H1 (cell line): ENCODE results near the gene COA1. TPM values are rescaled to one million over a fixed set of nuclear protein-coding genes. Genes with fewer than 3 reads are reported as not detected.
A peak's percentile ranks its signal among the peaks of the same experiment; 100 is the strongest.

Experiments used
- CTCF ChIA-PET: fragments of 300-600 bp; sonication (Branson Sonifier 250); formaldehyde crosslinking; loops from one replicate; lab custom pipeline; 2021; ENCODE audit not compliant: partially characterized antibody; lab: Charles Lee
- POLR2A ChIA-PET: fragments of 300-600 bp; sonication (Branson Sonifier 250); formaldehyde crosslinking; loops from one replicate; lab custom pipeline; 2021; ENCODE audit warnings: inconsistent platforms; ENCODE audit not compliant: partially characterized antibody; lab: Charles Lee
- DNase-seq, 2 experiments: peaks; one replicate each; pipeline versions ENCODE4 v3.0.0 to v3.0.0-alpha.2; 2010 to 2022; ENCODE audit warnings: low spot score in 2 of 2, low read depth in 1 of 2, mixed read lengths in 1 of 2
- FAIRE-seq: peaks from 2 replicates; lab custom pipeline; 2011; peaks lifted over from hg19 to GRCh38; lab: Jason Lieb, UNC
- H2AFZ ChIP-seq: 2 replicates; pipeline ENCODE4 v1.8.1; 2012; ENCODE audit warnings: low read length, inconsistent platforms
- H2AK5ac ChIP-seq: 2 replicates; pipeline ENCODE4 v1.6.1; 2013; ENCODE audit warnings: low read depth, low read length
- H2BK120ac ChIP-seq: replicated peaks from 2 replicates; pipeline ENCODE3; 2013; ENCODE audit warnings: low read depth, low read length, inconsistent platforms
- H2BK12ac ChIP-seq: 2 replicates; pipeline ENCODE4 v1.6.1; 2013; ENCODE audit warnings: low read depth, low read length
- H2BK15ac ChIP-seq: 2 replicates; pipeline ENCODE4 v1.6.1; 2013; ENCODE audit warnings: low read length
- H2BK20ac ChIP-seq: 2 replicates; pipeline ENCODE4 v1.6.1; 2013; ENCODE audit warnings: low read length
- H2BK5ac ChIP-seq: 2 replicates; pipeline ENCODE4 v1.6.1; 2013; ENCODE audit warnings: low read depth, low read length
- H3K14ac ChIP-seq: 2 replicates; pipeline ENCODE4 v1.6.1; 2013; ENCODE audit warnings: inconsistent platforms; ENCODE audit not compliant: insufficient read length
- H3K18ac ChIP-seq: 2 replicates; pipeline ENCODE4 v1.6.1; 2013; ENCODE audit warnings: low read length; ENCODE audit errors: extremely low read depth
- H3K23ac ChIP-seq: 2 replicates; pipeline ENCODE4 v1.6.1; 2013; ENCODE audit warnings: inconsistent platforms; ENCODE audit not compliant: insufficient read length
- H3K23me2 ChIP-seq: 2 replicates; pipeline ENCODE4 v1.6.1; 2013; ENCODE audit warnings: low read depth, low read length
- H3K27ac ChIP-seq: 2 replicates; pipeline ENCODE4 v1.6.1; 2011; ENCODE audit warnings: low read depth, low read length, inconsistent platforms
- H3K27me3 ChIP-seq, 4 experiments: replicated peaks in 1 of 4; 1 replicate in 1 of 4; 2 replicates in 3 of 4; pipeline versions ENCODE4 v1.6.1 to v1.8.1; 2011 to 2013; ENCODE audit warnings: low read length in 3 of 4, mild to moderate bottlenecking in 3 of 4, inconsistent platforms in 2 of 4, mixed read lengths in 2 of 4, moderate library complexity in 1 of 4; ENCODE audit not compliant: control insufficient read depth in 3 of 4, insufficient read depth in 3 of 4; ENCODE audit errors: extremely low read depth in 1 of 4
- H3K36me3 ChIP-seq, 4 experiments: 2 replicates each; pipeline versions ENCODE4 v1.6.1 to v1.8.1; 2011 to 2013; ENCODE audit warnings: mild to moderate bottlenecking in 4 of 4, low read length in 3 of 4, moderate library complexity in 2 of 4, control low read depth in 1 of 4, inconsistent platforms in 1 of 4; ENCODE audit not compliant: insufficient read depth in 4 of 4, control insufficient read depth in 2 of 4
- H3K4ac ChIP-seq: replicated peaks from 2 replicates; pipeline ENCODE3; 2013; ENCODE audit warnings: low read length, low read depth, mixed read lengths, inconsistent platforms; ENCODE audit not compliant: insufficient read length
- H3K4me1 ChIP-seq, 4 experiments: replicated peaks in 1 of 4; 1 replicate in 1 of 4; 2 replicates in 3 of 4; pipeline versions ENCODE4 v1.6.1 to v1.8.1; 2011 to 2013; ENCODE audit warnings: low read length in 3 of 4, inconsistent platforms in 2 of 4, mixed read lengths in 1 of 4; ENCODE audit not compliant: insufficient read depth in 4 of 4, control insufficient read depth in 3 of 4
- H3K4me2 ChIP-seq, 2 experiments: 2 replicates each; pipeline versions ENCODE4 v1.6.1 to v1.8.1; 2011 to 2013; ENCODE audit warnings: low read depth in 2 of 2, low read length in 2 of 2, control low read depth in 1 of 2, inconsistent platforms in 1 of 2, mild to moderate bottlenecking in 1 of 2; ENCODE audit not compliant: insufficient read depth in 1 of 2
- H3K4me3 ChIP-seq, 4 experiments: fragments of 200-600, 300-600 bp in 1 of 4; sonication (generic), shearing (Covaris generic), sonication (Bioruptor Twin) in 1 of 4; 2 replicates each; pipeline versions ENCODE4 v1.5.1 to v1.8.1; 2011 to 2016; ENCODE audit warnings: low read length in 4 of 4, low read depth in 3 of 4, control low read depth in 2 of 4, inconsistent platforms in 2 of 4, mild to moderate bottlenecking in 2 of 4, mixed read lengths in 1 of 4, moderate library complexity in 1 of 4; ENCODE audit not compliant: insufficient read depth in 2 of 4; ENCODE audit errors: extremely low read depth in 1 of 4
- H3K56ac ChIP-seq: replicated peaks from 2 replicates; pipeline ENCODE3; 2013; ENCODE audit warnings: low read depth, mild to moderate bottlenecking, mixed read lengths, low read length, inconsistent platforms; ENCODE audit not compliant: insufficient read length
- H3K79me1 ChIP-seq: 2 replicates; pipeline ENCODE4 v1.6.1; 2013; ENCODE audit warnings: low read depth, low read length, control low read depth
- H3K79me2 ChIP-seq, 2 experiments: 2 replicates each; pipeline versions ENCODE4 v1.6.1 to v1.8.1; 2012 to 2013; ENCODE audit warnings: low read length in 2 of 2, mild to moderate bottlenecking in 2 of 2, inconsistent platforms in 1 of 2; ENCODE audit not compliant: insufficient read depth in 2 of 2, control insufficient read depth in 1 of 2
- H3K9ac ChIP-seq, 4 experiments: replicated peaks in 1 of 4; 1 replicate in 1 of 4; 2 replicates in 3 of 4; pipeline versions ENCODE4 v1.6.1 to v1.8.1; 2011 to 2013; ENCODE audit warnings: low read depth in 3 of 4, low read length in 3 of 4, control low read depth in 2 of 4, mild to moderate bottlenecking in 2 of 4, moderate library complexity in 2 of 4, inconsistent platforms in 1 of 4; ENCODE audit errors: extremely low read depth in 1 of 4
- H3K9me3 ChIP-seq, 2 experiments: 2 replicates each; pipeline versions ENCODE4 v1.6.1 to v1.8.1; 2012 to 2013; ENCODE audit warnings: mild to moderate bottlenecking in 2 of 2, moderate library complexity in 2 of 2, control low read depth in 1 of 2, inconsistent platforms in 1 of 2, low read depth in 1 of 2, low read length in 1 of 2, mixed read lengths in 1 of 2; ENCODE audit not compliant: insufficient read depth in 2 of 2
- H4K20me1 ChIP-seq, 2 experiments: replicated peaks in 1 of 2; 2 replicates each; pipeline versions ENCODE3 to v1.8.1; 2011 to 2013; ENCODE audit warnings: inconsistent platforms in 2 of 2, low read length in 2 of 2, mild to moderate bottlenecking in 1 of 2; ENCODE audit not compliant: insufficient read depth in 2 of 2, control insufficient read depth in 1 of 2
- H4K5ac ChIP-seq: 2 replicates; pipeline ENCODE4 v1.6.1; 2013; ENCODE audit warnings: low read length, low read depth, mixed read lengths, inconsistent platforms; ENCODE audit not compliant: insufficient read length
- H4K8ac ChIP-seq: 2 replicates; pipeline ENCODE4 v1.8.0; 2013; ENCODE audit warnings: mild to moderate bottlenecking, moderate library complexity, low read length, inconsistent platforms; ENCODE audit not compliant: insufficient read depth; ENCODE audit errors: extremely low read depth
- H4K91ac ChIP-seq: replicated peaks from 2 replicates; pipeline ENCODE3; 2013; ENCODE audit warnings: low read length, mixed read lengths, inconsistent platforms; ENCODE audit not compliant: insufficient read length
- CHD2 ChIP-seq: IDR thresholded peaks from 2 replicates; pipeline ENCODE4 v1.6.1; 2012; ENCODE audit warnings: low read length, improper control_type of control experiment
- E2F6 ChIP-seq: IDR thresholded peaks from 2 replicates; pipeline ENCODE4 v1.6.1; 2012; ENCODE audit warnings: inconsistent platforms
- FOSL1 ChIP-seq: IDR thresholded peaks from 2 replicates; pipeline ENCODE4 v1.6.1; 2011; ENCODE audit warnings: mild to moderate bottlenecking, low read depth, low read length, moderate library complexity; ENCODE audit not compliant: insufficient read depth
- GTF2F1 ChIP-seq: IDR thresholded peaks from 2 replicates; pipeline ENCODE4 v1.6.1; 2012; ENCODE audit warnings: low read depth, low read length, improper control_type of control experiment, borderline replicate concordance
- HDAC6 ChIP-seq: IDR thresholded peaks from one replicate; pipeline ENCODE4 v1.7.1; 2012; ENCODE audit warnings: low read depth, mild to moderate bottlenecking, inconsistent platforms, low read length, moderate library complexity
- KDM5A ChIP-seq: fragments of 200-600 bp; IDR thresholded peaks from 2 replicates; pipeline ENCODE4 v1.7.1; 2012; ENCODE audit warnings: mild to moderate bottlenecking, low read length, inconsistent platforms, mixed read lengths
- MAX ChIP-seq: IDR thresholded peaks from 2 replicates; pipeline ENCODE4 v1.6.1; 2012; ENCODE audit warnings: inconsistent platforms
- POLR2AphosphoS5 ChIP-seq: IDR thresholded peaks from 2 replicates; pipeline ENCODE4 v1.6.1; 2011; ENCODE audit warnings: low read depth, low read length
- SP2 ChIP-seq: IDR thresholded peaks from 2 replicates; pipeline ENCODE4 v1.6.1; 2012; ENCODE audit warnings: mild to moderate bottlenecking, low read length, inconsistent platforms
- SP4 ChIP-seq: IDR thresholded peaks from 2 replicates; pipeline ENCODE4 v1.6.1; 2012; ENCODE audit warnings: low read length, inconsistent platforms
- YY1 ChIP-seq: IDR thresholded peaks from 2 replicates; pipeline ENCODE4 v1.6.1; 2011; ENCODE audit warnings: low read depth, mild to moderate bottlenecking, low read length
- WGBS, 2 experiments: shearing (Covaris generic) in 1 of 2; methylation state at CpG; one replicate each; pipeline versions ENCODE4 v1.1.6 to v1.1.7; 2013 to 2015; ENCODE audit warnings: low lambda C conversion rate in 2 of 2, mixed read lengths in 2 of 2, inconsistent platforms in 1 of 2, low coverage in 1 of 2, missing lambda C conversion rate in 1 of 2; ENCODE audit not compliant: insufficient replicate concordance in 2 of 2, insufficient coverage in 1 of 2, insufficient read length in 1 of 2; ENCODE audit errors: extremely low coverage in 1 of 2, missing lambda C conversion rate in 1 of 2; 5-methylcytosine and 5-hydroxymethylcytosine counted together
- polyA plus RNA-seq, 7 experiments: library from polyadenylated mRNA; depleted of rRNA in 3 of 7; stranded (reverse) in 5 of 7; unstranded in 2 of 7; fragments of >200 nt in 5 of 7; fragments of 200-250 nt in 2 of 7; gene quantifications; 1 replicate in 5 of 7; 2 replicates in 1 of 7; 4 replicates in 1 of 7; pipeline versions ENCODE4 v1.2.1 to v1.2.3, GENCODE V29; 2011 to 2013; ENCODE audit warnings: missing spikeins in 2 of 7, mixed read lengths in 2 of 7
- total RNA-seq: library from RNA; stranded (reverse); fragmentation: NEBNext Ultra II Directional; extraction: Animal tissue kit (Norgen Biotek cat#: 25700); gene quantifications from 2 replicates; pipeline ENCODE4 v1.2.1, GENCODE V29; 2021

Gene COA1
- total and polyA plus RNA-seq, 2 of the 8 experiments (the other 6 are each of a cell fraction or from before 2014, with no cell fraction given), result 98.6 to 143 TPM

- ChIA-PET POLR2A (interaction anchor here (1.1 kb wide), 1 partner anchor 13 kb away, joined by 3 read pairs; no protein-coding TSS in a partner anchor), CTCF (interaction anchor here (1.0 to 1.9 kb wide), 3 partner anchors 13 to 36 kb away, joined by 3 to 9 read pairs (median 4); partner anchors contain the start of gene STK17A)
- peaks cover 0 to 3% (median 1%) of the 10 kb centered on the region in 4 experiments; a peak in 2 of 7 replicates for H3K4me1 ChIP-seq
- H2BK15ac ChIP-seq, result no peak overlapping the region
- no peak overlapping the region for H2BK12ac ChIP-seq
- no peak overlapping the region for H3K27ac ChIP-seq
- H3K23me2 ChIP-seq, result no peaks in the 10 kb centered on the region
- H3K36me3 ChIP-seq, result peaks cover 0 to 4% (median 0%) of the 10 kb centered on the region in 4 experiments; a peak in 1 of 8 replicates
- no peak overlapping the region for H4K5ac ChIP-seq
- no peak overlapping the region for H3K4me2 ChIP-seq
- no peaks in the 10 kb centered on the region for H3K9me3 ChIP-seq
- H4K91ac ChIP-seq, result no peak overlapping the region
- no peak overlapping the region for H4K8ac ChIP-seq
- TF ChIP-seq SP2, result no peak
- 0 out of 2 replicates have a peak, but pooled peaks have one; percentile 42 for TF ChIP-seq YY1
- no peak for TF ChIP-seq KDM5A
- TF ChIP-seq E2F6, result no peak
- TF ChIP-seq CHD2, result no peak
- TF ChIP-seq SP4, result no peak
- no peak for TF ChIP-seq HDAC6
- no peak for TF ChIP-seq GTF2F1
- 0 out of 2 replicates have a peak, but pooled peaks have one; percentile 25 for TF ChIP-seq POLR2AphosphoS5
- TF ChIP-seq MAX, result no peak
- no peak for TF ChIP-seq FOSL1
- TF ChIP-seq, all 59 proteins: peak for 2
- Histone ChIP-seq H3K27me3 (no peaks in the 10 kb centered on the region), H2BK5ac (no peak overlapping the region), H2BK20ac (no peak overlapping the region), H3K56ac (no peak overlapping the region), H2BK120ac (no peak overlapping the region), H3K18ac (no peak overlapping the region), H2AFZ (no peak overlapping the region), H3K79me2 (no peaks in the 10 kb centered on the region), H2AK5ac (no peak overlapping the region), H3K79me1 (peaks cover 5% of the 10 kb centered on the region; the same call in 1 of the 2 replicates), H3K14ac (no peak overlapping the region), H3K9ac (no peak overlapping the region), H4K20me1 (peaks cover 0 to 2% of the 10 kb centered on the region in 2 experiments), H3K23ac (no peak overlapping the region), H3K4ac (no peak overlapping the region), H3K4me3 (no peak overlapping the region)
- DNase-seq, result no peak
- no peak for FAIRE-seq
- 80% methylated on average over 4 of the region's 4 CpGs; no CpG with 5 or more reads in 1 of the 2 experiments for WGBS, 2 experiments
These were observed 111.2 kb downstream of the COA1 start for GRCh38 chr7:43618073-43618472.
